ENCODE results near the gene SNRPF. TPM values are rescaled to one million over a fixed set of nuclear protein-coding genes. Genes with fewer than 3 reads are reported as not detected.
A peak's percentile ranks its signal among the peaks of the same experiment; 100 is the strongest.

The SNRPF gene
- total RNA-seq, 1 donor from 2014 or later: 38.5 TPM

DNA sequence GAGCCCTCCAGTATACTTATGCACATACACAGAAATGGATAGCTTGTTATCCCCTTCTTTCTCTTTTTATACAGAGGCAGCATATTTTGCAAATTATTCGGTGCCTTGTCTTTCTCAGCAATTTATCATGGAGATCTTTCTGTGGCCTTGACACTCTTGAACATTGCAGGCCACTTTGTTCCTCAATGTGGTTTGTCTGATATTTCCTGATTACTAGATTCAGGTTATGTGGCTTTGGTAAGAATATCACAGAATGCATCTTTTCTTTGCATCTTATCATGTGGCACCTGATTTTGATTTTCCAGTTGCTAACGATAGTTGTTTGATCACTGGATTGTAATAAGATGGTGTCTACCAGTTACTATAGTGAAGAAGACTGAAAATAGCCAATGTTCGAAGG, 7.1 kb upstream of the SNRPF start:
- H3K36me3 Mint-ChIP-seq (ENCODE audit: unreplicated experiment): no peaks in the 10 kb centered on the region
- no peaks in the 10 kb centered on the region for H3K9me3 Mint-ChIP-seq (ENCODE audit: unreplicated experiment)
- no peak overlapping the region for H3K4me3 Mint-ChIP-seq (ENCODE audit: unreplicated experiment)
- peaks cover 2% of the 10 kb centered on the region for H3K27me3 Mint-ChIP-seq (ENCODE audit: unreplicated experiment)
- no peak for DNase-seq
- H3K27ac Mint-ChIP-seq (ENCODE audit: unreplicated experiment): no peak overlapping the region
- no peaks in the 10 kb centered on the region for H3K4me1 Mint-ChIP-seq (ENCODE audit: low read depth, unreplicated experiment)
- TF ChIP-seq, protein P1, sequence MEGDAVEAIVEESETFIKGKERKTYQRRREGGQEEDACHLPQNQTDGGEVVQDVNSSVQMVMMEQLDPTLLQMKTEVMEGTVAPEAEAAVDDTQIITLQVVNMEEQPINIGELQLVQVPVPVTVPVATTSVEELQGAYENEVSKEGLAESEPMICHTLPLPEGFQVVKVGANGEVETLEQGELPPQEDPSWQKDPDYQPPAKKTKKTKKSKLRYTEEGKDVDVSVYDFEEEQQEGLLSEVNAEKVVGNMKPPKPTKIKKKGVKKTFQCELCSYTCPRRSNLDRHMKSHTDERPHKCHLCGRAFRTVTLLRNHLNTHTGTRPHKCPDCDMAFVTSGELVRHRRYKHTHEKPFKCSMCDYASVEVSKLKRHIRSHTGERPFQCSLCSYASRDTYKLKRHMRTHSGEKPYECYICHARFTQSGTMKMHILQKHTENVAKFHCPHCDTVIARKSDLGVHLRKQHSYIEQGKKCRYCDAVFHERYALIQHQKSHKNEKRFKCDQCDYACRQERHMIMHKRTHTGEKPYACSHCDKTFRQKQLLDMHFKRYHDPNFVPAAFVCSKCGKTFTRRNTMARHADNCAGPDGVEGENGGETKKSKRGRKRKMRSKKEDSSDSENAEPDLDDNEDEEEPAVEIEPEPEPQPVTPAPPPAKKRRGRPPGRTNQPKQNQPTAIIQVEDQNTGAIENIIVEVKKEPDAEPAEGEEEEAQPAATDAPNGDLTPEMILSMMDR (IDR thresholded peaks at IDR 0.05; ENCODE audit: partially characterized antibody, unreplicated experiment): no peak

DNA sequence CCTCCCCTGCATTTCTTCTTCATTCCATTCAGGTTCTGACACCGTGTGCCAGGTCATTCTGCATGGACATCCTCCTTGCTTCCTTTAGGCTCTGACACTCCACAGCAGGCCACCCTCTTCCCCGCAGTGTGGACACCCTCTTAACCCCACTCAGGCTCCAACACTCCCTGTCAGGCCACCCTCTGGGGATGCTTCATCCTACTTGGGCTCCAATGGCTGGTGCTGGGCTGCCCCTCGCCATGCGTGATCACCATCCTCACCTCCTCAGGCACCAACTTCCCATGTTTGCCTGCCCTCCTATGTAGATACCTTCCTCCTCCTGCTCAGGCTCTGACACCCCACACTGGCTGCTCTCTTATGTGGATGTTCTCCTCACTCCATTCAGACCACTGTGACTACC, 6.6 kb upstream of the SNRPF start:
- Mint-ChIP-seq H3K4me3 (ENCODE audit: unreplicated experiment) (no peak overlapping the region), H3K27ac (ENCODE audit: unreplicated experiment) (no peak overlapping the region), H3K4me1 (ENCODE audit: low read depth, unreplicated experiment) (no peaks in the 10 kb centered on the region), H3K27me3 (ENCODE audit: unreplicated experiment) (peaks cover 2% of the 10 kb centered on the region), H3K9me3 (ENCODE audit: unreplicated experiment) (no peaks in the 10 kb centered on the region), H3K36me3 (ENCODE audit: unreplicated experiment) (no peaks in the 10 kb centered on the region)
- DNase-seq: no peak
- TF ChIP-seq, protein P1 (IDR thresholded peaks at IDR 0.05; ENCODE audit: partially characterized antibody, unreplicated experiment): no peak

DNA sequence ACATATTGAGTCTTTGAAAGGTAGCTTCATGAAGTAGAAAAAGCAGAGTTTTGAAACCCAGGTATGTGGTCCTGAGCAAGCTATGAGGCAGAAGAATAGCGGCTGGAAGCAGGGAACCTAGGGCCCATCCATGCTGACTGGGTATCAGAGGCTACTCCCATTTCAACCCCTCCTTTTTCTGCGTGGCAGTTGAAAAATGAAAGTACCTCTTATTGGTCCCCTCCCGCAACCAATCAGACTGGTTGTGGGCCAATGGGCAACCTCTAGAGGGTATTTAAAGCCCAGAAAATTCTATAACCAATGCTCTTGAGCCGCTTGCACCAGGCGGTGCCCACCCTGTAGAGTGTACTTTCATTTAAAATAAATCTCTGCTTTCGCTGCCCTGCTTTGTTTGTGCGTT, 1.6 kb upstream of the SNRPF start:
- H3K27me3 Mint-ChIP-seq (ENCODE audit: unreplicated experiment): peaks cover 3% of the 10 kb centered on the region
- H3K27ac Mint-ChIP-seq (ENCODE audit: unreplicated experiment): no peak overlapping the region
- H3K9me3 Mint-ChIP-seq (ENCODE audit: unreplicated experiment): peaks cover 2% of the 10 kb centered on the region
- no peaks in the 10 kb centered on the region for H3K36me3 Mint-ChIP-seq (ENCODE audit: unreplicated experiment)
- TF ChIP-seq, protein P1 (IDR thresholded peaks at IDR 0.05; ENCODE audit: partially characterized antibody, unreplicated experiment): no peak
- H3K4me1 Mint-ChIP-seq (ENCODE audit: low read depth, unreplicated experiment): peaks cover 3% of the 10 kb centered on the region
- no peak for DNase-seq
- no peak overlapping the region for H3K4me3 Mint-ChIP-seq (ENCODE audit: unreplicated experiment)

DNA sequence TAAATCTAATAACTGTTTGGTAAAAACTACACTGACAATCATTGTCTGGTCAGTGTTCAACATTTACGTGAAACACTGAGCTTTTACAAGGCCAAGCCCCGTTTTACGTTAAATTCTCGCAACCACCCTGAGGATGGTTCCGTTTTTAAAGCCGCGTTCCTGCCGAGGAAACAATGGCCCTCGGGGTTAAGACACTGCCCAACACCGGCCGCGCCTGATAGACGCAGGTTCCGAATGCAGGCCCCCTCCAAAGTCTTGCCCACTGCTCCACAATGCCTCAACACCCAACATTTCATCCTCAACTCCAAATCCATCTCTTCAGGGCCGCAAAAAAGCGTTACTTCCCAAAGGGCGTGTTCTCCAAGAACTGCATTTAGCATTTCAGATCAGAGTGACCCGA, 953 bp upstream of the SNRPF start:
- Mint-ChIP-seq H3K4me3 (ENCODE audit: unreplicated experiment) (no peak overlapping the region), H3K27me3 (ENCODE audit: unreplicated experiment) (peaks cover 1% of the 10 kb centered on the region), H3K9me3 (ENCODE audit: unreplicated experiment) (peaks cover 2% of the 10 kb centered on the region), H3K36me3 (ENCODE audit: unreplicated experiment) (no peaks in the 10 kb centered on the region), H3K4me1 (ENCODE audit: low read depth, unreplicated experiment) (peaks cover 3% of the 10 kb centered on the region), H3K27ac (ENCODE audit: unreplicated experiment) (peak overlapping the region; percentile 3)
- TF ChIP-seq, protein P1 (IDR thresholded peaks at IDR 0.05; ENCODE audit: partially characterized antibody, unreplicated experiment): no peak
- no peak for DNase-seq

DNA sequence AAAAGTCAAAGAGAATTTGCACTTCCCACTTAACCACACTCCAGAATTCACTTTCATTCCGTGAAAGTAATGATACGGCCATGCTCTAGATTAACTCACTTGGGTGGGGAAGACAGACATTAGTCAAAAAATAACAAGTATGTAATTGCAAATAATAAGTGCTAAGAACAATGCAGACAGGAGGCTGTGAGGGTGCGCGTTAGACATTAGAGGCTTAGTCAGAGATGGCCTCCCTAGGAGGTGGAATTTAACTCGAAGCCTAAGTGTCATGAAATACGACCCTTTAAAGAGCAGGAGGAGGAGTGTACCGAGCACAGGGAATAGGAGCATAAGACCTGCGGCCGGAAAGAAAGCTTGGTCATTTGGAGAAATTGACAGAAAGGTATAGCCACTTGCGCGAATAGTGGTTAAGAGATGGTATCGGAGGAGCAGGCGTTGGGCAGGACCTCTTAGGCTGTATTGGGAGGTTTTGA, 628 bp downstream of the SNRPF start:
- H3K36me3 Mint-ChIP-seq (ENCODE audit: unreplicated experiment): no peaks in the 10 kb centered on the region
- DNase-seq: no peak
- peaks cover 2% of the 10 kb centered on the region for H3K9me3 Mint-ChIP-seq (ENCODE audit: unreplicated experiment)
- TF ChIP-seq, protein P1 (IDR thresholded peaks at IDR 0.05; ENCODE audit: partially characterized antibody, unreplicated experiment): no peak
- peaks cover 3% of the 10 kb centered on the region for H3K4me1 Mint-ChIP-seq (ENCODE audit: low read depth, unreplicated experiment)
- H3K27me3 Mint-ChIP-seq (ENCODE audit: unreplicated experiment): peaks cover 1% of the 10 kb centered on the region
- no peak overlapping the region for H3K27ac Mint-ChIP-seq (ENCODE audit: unreplicated experiment)
- no peak overlapping the region for H3K4me3 Mint-ChIP-seq (ENCODE audit: unreplicated experiment)

Data from glutamatergic neuron (in vitro differentiated cells).